ENCODE data around the gene CCDC144A.
"Not testable (repeated sequence)": the region's sequence is repeated elsewhere in the genome, so short reads cannot be mapped to it uniquely, and the experiment has no call there.

The CCDC144A gene

GRCh38 chr17:16820979-16821543, 131.0 kb downstream of the CCDC144A start:
- no peak for DNase-seq

- not testable (repeated sequence) for DNase-seq
Observed at GRCh38 chr17:16822133-16822532, 132.1 kb downstream of the CCDC144A start.

GRCh38 chr17:16823768-16824406, 133.8 kb downstream of the CCDC144A start:
- DNase-seq: not testable (repeated sequence)
